ENCODE measurements around the gene AQP6. TPM values are rescaled to one million over a fixed set of nuclear protein-coding genes. Genes with fewer than 3 reads are reported as not detected.

Gene AQP6
- total and polyA plus RNA-seq, 10 of the 15 experiments (the other 5 are each of a cell fraction or from before 2014, with no cell fraction given): not detected

DNA sequence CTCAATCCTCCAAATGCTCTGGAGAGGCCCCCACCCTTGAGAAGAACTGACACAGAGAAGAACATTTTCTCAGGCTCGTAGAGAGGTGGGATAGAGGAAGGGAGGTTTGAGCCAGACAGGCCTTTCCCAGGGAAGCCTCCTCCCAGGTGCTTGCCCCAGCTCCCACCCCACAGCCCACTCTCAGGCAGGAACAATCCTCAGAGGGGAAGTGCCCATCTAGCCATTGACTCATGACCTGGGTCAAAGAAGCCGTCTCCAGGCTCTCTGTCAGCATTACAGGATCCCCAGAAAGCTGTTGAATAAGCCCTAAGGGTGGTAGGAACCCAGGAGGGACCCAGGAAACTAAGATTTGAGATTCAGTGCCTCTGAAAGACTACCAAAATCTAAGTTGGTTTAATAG lies 3.8 kb downstream of the AQP6 start:
- ChIA-PET CTCF (interaction anchor here (0.8 to 1.3 kb wide), 3 partner anchors 9 to 79 kb away, joined by 3 to 6 read pairs (median 4); no protein-coding TSS in a partner anchor), SMC1A (ENCODE audit: uncharacterized antibody, unreplicated experiment) (no interaction called here), RAD21 (ENCODE audit: unreplicated experiment) (interaction anchor here (1.9 kb wide), 1 partner anchor 10 kb away, joined by 6 read pairs; no protein-coding TSS in a partner anchor), POLR2A (no interaction called here)
- Histone ChIP-seq H4K20me1 (ENCODE audit: control insufficient read depth, insufficient read depth) (no peaks in the 10 kb centered on the region), H3K9me3 (replicated peaks; ENCODE audit: control insufficient read depth, insufficient read depth, low read length) (no peaks in the 10 kb centered on the region), H3K4me2 (ENCODE audit: control insufficient read depth, insufficient read depth) (no peak overlapping the region), H3K36me3 (ENCODE audit: control insufficient read depth in 2 of 2, insufficient read depth in 2 of 2, low read length in 1 of 2) (no peaks in the 10 kb centered on the region), H3K27me3 (replicated peaks in 1 of 2; ENCODE audit: control insufficient read depth in 2 of 2, insufficient read depth in 2 of 2, low read length in 1 of 2) (no peaks in the 10 kb centered on the region), H3K4me3 (no peak overlapping the region), H2AFZ (ENCODE audit: control insufficient read depth, low read depth, low read length) (no peak overlapping the region), H3K79me2 (ENCODE audit: control insufficient read depth, insufficient read depth, low read length) (no peaks in the 10 kb centered on the region), H3K4me1 (ENCODE audit: control insufficient read depth, insufficient read depth, low read length) (no peaks in the 10 kb centered on the region), H3K27ac (ENCODE audit: control insufficient read depth, insufficient read depth) (no peak overlapping the region), H3K9ac (ENCODE audit: control insufficient read depth, insufficient read depth, low read length) (no peak overlapping the region)
- FAIRE-seq (no peak), ATAC-seq (no peak), DNase-seq (ENCODE audit: low read depth, low spot score) (no peak)
- no TSS peak for BruUV-seq (replicated peaks)
- in situ Hi-C loops (cut with MboI) (no loop called here), intact Hi-C loops (cut with micrococcal nuclease; ENCODE audit: unreplicated experiment) (no loop called here)
- TF ChIP-seq RBBP5 (conservative IDR thresholded peaks at IDR 0.05) (no peak), E2F4 (IDR thresholded peaks at IDR 0.05; ENCODE audit: low read depth, low read length) (no peak), MYC (IDR thresholded peaks at IDR 0.05; ENCODE audit: insufficient read depth, insufficient read length, insufficient replicate concordance, low read length, severe bottlenecking) (no peak), RAD21 (IDR thresholded peaks at IDR 0.05; ENCODE audit: insufficient read depth, low read depth, low read length) (no peak), MYB (IDR thresholded peaks at IDR 0.05; ENCODE audit: borderline replicate concordance, low read depth, low read length) (no peak), PAX8 (IDR thresholded peaks at IDR 0.05) (no peak), NFIC (IDR thresholded peaks at IDR 0.05; ENCODE audit: low read depth, low read length) (no peak), IKZF1 (conservative IDR thresholded peaks at IDR 0.05) (no peak), JUND (IDR thresholded peaks at IDR 0.05; ENCODE audit: low read depth, low read length) (no peak)
- WGBS (ENCODE audit: insufficient coverage, insufficient replicate concordance, low lambda C conversion rate, missing lambda C conversion rate): 19% methylated on average over 2 of the region's 2 CpGs
